Anterior cingulate cortex (tissue), 58 donors: Measurements from ENCODE around the gene TBC1D22B.
"Not testable (repeated sequence)": the region's sequence is repeated elsewhere in the genome, so short reads cannot be mapped to it uniquely, and the experiment has no call there.

ENCODE experiments used
- DNase-seq, 58 donors: peaks; one replicate each; lab custom pipeline; 2025; lab: John Stamatoyannopoulos, UW

TBC1D22B gene

DNA sequence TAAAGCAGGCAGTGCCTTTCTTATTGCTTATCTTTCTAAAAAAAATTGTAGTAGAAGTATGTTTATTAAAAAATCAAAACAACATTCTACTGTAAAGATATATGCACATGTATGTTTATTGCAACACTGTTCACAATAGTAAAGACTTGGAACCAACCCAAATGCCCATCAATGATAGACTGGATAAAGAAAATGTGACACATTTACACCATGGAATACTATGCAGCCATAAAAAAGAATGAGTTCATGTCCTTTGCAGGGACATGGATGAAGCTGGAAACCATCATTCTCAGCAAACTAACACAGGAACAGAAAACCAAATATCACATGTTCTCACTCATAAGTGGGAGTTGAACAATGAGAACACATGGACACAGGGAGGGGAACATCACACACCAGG is 40.1 kb downstream of the TBC1D22B start:
- DNase-seq, result not testable (repeated sequence)

DNA sequence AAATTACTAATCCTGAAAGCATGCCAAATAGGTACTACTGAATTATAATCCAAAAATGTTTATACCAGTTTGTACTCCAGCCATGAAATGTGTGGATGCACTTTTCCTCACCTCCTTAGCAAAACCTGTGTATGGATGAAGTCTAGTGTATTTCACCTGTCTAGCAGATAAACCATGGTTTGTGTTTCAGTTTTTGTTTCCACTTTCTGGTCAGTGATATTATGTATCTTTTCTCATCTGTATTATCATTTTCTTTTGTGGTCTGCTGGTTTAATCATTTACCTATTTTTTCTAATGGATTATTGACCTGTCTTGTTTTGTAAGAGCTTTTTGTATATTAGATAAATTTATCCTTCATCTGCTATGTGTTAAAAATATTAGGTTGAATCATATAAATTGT is 41.4 kb downstream of the TBC1D22B start:
- no peak for DNase-seq

DNA sequence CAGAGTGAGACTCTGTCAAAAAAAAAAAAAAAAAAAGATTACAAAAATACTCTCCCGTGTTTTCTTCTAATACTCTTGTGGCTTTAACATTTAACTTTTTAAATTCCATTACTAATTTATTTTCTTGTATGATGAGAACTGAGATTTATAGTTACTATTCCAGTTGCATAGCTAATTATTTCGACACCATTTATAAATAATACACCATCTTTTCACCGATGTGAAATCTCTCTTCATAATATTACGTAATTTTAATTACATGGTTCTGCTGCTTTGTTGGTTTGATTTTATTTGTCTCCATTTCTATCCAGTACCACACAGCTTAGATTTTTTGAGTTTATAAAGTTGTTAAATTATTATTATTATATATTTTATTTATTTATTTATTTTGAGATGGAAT is 42.4 kb downstream of the TBC1D22B start:
- no peak for DNase-seq

DNA sequence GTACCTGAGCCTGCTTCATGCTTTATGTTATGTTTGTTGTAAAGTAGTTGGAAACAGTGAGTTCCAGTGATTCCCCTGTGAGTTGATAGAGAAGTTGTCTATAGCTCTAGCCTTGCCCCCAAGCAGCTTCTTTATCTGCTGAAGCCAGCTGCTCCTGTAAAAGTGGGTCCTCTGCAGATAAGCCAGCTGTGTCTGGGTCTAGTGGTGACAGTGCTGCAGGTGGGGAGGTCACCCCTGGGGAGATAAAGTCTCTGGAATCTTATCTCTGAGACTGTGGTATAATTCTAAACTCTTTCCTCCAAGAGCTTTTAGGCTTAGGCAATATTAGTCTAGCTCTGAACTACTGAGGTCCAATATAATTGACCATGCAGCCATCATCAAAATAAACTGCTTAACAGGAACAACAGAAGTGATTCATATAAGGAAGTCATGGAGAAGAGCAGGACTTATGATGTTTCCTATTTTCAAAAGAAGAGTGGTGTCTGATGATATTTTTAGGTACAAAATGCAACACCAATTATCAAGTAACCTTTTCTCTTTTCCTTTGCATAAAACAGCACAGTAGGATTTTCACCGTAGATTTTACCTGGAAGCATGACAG is 44.6 kb downstream of the TBC1D22B start:
- no peak for DNase-seq

DNA sequence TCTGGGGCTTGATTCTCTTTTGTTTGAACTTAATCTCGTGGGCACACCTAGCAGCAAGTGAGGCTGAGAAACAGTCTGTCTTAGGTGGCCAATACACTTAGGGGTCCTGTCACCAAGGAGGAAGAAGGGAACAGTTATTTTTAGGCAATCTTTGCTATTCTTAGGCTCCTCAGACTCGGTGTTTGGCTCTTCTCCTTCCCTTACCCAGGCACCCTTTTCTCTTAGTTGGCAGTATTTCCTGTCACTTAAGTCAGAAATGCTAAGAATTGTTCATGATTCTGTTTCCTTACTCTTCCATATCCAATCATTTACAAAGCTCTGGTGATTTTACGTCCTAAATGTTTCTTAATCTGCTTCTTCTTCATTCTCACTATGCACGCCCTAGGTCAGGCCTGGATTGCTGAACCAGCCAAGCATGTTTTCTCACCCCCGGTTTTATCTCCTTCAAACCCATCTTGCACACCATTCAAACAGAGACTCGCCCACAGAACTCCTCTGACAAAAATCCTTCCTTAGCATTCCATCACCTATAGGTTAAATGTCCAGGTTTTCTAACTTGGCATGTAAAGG is 45.6 kb downstream of the TBC1D22B start:
- DNase-seq, result no peak

DNA sequence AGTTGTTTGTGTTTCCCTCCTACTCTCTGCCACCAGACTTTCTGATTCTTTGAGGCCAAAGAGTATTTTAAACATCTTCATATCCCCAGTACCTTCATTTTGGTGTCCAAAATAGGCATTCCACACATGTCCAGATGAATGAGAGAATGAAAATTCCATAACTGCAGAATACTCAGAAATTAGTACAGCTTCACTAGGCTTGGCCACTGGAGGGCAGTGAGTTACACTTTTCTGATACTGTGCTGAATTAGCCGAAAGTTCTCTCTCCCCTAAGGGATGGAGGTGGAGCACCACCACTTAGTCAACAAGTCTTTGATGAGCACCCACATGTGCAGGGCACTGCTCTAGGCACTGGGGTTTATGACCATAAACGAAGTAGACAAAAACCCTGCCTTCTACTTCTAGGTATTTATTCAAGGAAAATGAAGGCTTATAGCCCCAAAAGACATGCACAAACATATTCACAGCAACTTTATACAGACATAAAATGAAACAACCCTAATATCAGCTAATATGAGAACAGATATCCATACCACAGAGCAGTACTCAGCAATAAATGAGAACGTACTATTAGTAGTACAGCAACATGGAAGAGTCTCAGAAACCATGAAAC is 46.4 kb downstream of the TBC1D22B start:
- peak in 10 of 58 donors; percentile 5 to 50 (median 28) for DNase-seq

DNA sequence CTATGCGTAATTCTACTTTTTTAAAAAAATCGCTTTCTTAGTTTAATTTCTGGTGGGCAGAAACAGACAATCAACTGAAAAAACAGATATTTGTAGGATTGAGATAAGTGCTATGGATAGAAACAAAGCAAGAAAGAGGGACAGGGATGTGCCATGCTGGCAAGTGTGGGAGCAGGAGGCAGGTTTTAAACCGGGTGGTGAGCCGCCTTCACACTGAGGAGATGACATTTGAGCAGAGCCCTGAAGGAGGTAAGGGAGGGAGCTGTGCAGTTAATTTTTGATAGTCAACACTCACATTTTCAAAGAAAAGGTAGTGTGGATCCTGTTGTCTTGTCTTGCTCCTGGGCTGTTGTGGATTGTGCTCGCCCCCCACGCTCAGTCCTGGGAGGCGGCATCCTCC is 47.2 kb downstream of the TBC1D22B start:
- DNase-seq, result peak in 4 of 58 donors; percentile 4 to 53 (median 19)

DNA sequence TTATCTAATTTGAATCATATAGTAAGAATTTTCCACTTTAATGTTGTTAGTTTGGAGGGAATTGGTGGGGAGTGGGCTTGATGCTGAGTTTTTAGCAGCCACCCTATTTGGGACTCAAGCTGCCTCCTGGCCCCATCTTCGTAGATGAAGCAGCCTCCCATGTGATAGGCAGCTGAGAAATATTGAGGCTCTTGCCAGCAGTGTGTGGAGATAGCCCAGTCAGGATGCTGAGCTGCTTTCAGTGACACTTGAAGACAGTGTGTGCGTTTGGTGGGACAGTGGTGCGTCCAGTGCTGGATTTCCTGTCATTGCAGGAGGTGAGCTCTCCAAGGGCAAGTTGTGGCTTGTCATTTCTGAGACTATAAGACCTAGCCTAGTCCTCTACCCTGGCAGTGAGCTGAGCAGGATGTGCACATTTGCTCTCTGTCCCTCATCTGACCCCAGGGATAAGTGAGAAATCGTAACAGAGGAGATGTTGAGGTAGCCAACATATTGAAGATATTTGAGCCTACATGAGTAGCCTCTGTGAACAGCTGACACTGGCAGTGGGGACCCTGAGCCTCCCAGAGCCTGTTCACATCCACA is 48.4 kb downstream of the TBC1D22B start:
- DNase-seq, result no peak

DNA sequence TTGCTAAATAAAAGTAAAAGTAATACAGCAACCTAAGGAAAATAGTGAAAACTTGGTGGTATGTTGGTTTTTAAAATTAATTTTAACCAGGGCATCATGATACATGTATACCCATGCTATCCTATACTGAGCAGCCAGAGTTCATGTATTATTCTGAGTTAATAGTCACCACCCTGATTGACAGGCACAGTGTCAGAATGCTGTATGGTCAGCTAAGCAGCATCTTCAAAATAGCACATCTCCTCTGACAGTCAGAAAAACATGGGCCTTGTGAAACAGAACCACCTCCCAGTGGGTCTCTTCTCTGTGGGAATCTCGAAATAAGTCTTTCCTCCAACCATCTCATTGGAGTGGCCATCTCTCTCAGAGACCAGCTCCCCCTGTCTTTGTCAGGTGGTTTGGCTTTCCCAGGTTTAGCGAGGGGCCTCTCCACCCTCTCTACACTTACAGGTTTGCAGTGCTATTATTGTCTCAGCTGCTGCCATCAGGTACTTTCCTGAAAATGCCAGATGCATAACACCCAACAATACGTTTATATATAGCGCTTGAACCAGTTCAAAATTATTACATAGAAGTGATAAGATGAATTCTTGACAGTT is 49.2 kb downstream of the TBC1D22B start:
- no peak for DNase-seq

DNA sequence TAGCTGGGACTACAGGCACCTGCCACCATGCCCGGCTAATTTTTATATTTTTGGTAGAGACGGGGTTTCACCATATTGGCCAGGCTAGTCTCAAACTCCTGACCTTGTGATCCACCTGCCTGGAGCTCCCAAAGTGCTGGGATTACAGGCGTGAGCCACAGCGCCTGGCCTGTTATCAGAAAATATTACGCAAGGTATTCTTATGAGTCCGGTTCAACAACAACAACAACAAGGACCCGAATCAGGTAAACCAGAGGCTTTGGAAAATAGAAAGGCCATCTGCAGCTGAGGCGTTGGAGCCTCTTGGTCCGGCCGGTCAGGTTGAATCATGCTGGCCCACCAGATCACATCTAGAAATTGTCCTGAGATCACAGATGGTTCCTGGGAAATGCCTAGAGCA is 49.9 kb downstream of the TBC1D22B start:
- DNase-seq, result not testable (repeated sequence)

DNA sequence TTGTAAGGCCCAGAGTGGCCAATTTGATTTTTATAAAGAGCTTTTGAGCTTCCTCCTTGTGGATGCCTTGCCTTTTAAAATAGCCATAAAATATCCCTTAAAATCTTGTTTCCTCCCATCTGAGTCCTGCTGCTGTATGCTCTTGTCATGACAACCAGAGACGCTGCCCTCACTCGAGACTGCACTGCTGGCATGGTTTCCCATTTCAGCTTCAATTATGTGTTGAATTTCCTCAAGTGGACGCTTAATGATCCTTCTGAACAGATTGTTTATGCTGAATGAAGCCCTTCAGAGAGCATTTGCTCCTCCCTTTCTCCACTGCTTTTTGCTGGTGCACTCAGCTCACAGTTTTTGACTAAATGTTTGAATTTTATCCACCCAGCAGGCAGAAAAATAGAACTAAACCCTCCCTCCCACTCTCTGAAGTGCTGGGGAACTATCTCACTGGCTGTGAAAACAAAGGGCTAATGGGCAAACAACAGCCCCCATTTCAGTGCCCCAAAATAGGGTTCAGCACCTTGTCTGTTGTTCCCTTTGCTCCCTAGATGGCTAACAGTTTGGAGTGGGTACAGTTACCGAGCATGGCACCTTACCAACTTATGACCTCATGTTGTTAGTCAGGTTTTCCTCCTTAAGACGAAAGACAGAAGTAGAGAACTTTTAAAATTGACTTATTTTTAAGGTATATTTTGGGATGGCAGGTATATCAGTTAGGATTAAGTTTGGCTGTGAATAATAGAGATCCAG is 50.7 kb downstream of the TBC1D22B start:
- DNase-seq, result peak in 8 of 58 donors; percentile 6 to 51 (median 21)

DNA sequence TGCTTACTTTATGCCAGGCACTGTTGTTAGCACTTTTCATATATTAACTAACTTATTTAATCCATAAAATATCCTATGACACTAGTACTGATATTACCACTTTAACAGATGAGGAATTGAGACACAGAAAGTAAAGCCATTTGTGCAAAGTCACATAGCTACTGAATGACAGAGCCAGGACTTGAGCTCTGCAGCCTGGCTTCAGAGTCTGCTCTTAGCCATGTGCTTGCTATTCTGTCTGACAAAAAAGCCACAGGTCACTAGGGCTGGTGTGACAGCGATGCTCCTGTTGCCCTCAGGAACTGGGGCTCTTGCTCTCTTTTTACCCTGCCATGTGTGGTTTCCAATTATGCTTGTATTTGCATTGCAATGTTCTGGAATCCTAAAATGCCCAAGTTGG is 51.5 kb downstream of the TBC1D22B start:
- DNase-seq, result no peak

DNA sequence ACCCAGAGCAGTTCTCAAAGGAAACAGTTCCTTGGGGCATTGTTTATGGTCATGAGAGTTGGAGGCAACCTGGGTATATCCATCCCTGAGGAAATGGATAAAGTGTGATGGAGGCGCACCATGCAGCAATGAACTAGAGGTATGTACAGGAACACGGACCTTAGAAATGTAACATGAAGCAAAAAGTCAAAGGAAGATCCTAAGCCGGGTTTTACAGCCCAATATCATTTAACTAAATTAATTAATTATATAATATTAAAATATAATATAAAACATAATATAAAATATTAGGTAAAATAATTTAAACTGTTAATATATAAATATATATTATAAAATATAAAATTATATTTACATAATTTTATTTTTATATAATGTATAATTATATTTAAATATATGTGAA is 52.1 kb downstream of the TBC1D22B start:
- no peak for DNase-seq

DNA sequence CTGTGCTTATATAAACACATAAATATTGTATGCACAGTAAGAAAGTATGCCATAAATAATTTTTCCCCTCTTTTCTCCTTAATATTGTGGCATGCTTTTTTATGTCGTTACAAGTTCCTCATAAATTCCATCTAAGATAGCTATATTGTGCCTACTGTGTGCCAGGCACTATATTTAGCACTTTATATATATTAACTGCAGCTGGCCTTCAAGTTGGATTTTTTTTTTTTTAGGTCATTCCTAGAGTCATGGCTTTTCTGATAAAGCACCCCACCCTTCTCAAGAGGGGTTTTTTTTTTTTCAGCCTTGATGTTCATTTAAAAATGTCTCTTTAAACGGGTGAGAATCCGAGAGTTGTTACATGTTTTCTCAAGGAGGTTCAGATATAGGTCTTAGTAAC is 53.4 kb downstream of the TBC1D22B start:
- DNase-seq, result no peak

DNA sequence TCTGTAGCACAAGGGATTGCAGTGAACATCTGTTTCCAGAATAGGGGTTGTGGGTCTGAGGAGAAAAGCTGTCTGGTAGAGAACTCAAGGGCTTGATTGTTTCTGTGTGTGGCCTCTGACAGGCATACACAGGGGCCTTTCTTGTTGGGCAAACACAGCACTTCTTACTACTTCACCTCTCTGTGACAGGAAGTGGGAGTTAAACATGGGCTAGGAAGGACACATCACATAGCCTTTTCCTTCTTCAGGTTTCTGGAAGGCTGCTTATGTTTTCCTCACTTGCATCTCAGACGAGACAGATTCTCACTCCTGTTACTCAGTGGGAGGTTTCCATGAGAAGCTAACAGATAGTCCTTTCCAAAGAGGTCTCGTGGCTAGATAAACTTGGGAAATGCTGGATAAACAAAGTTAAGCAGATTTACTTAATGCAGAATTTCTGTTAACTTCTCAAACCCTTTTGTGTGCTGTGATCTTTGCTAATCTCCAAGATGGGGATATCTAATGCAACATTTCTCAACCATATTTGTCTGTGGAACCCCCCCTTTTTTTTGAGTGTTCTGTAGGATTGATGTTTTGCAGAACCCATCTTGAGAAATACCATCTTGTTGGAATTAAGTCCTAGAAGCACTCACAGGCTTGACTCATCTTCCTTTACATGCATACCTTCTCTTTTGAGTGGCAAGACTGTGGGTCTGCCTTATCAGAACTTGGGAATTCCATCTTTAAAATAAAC is 54.3 kb downstream of the TBC1D22B start:
- DNase-seq, result peak in 2 of 58 donors; percentile 5 to 28

DNA sequence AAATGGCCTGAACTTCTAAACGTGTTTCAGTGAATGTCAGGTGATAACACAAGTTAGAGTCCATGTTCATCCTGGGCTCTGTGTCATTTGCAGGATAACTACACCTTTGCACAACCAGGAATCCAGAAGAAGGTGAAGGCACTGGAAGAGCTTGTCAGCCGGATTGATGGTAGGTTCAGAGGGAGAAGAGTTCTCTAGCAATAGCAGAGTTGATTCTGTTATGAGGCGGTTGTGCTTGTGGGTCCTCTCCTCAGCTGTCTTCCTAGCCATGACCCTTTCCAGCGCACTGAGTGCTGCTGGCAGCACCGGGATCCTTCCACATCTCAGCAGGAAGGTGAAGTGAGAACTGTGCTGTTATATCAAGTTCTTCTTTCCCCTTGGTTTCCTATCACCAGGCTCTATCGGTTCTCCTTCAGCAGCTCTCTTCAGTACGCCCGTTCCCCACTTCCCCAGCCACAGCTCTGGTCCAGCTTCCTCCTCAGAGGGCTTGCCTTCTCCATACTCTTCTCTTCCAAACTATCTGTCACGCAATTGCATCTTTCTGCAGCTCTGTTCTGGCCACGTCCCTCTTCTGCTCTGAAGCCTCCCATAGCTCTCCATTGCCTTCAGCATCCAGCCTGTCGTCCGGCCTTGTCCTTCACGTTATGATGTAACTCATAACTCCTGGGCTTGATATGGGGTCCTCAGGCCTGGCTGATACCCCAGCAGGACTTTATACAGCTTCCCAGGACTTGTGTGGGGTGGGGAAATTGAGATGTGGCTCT is 56.3 kb downstream of the TBC1D22B start:
- DNase-seq, result no peak

DNA sequence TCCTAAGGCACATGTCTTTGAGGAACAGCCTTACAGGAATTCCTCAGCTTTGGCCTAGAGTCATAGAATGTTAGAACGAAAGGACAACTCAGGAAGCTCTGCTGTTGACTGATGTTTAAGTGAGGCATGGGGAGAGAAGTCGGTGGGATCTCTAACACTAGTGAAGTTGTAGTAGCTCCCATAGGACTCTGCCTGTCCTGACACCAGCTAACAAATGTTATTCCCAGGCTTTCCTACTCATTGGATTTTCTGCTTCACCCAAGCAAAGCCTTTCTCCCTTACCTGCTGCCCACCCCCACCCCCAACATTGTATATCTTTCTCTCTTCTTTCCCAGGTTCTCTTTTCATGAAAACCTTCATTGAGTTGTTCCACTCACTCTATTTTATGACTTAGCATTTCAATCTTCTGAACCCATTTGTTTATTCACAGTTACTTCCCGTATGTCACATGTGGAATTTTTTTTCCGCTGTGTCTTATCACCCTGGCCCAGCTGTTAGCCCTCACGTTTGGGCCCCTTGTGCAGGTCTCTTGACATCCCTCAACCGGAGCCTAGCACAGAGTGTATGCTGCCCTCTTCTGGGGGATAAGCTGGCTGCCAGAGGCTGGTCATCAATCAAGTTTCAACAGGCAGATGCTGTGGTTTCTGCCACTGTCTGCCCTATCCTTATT is 57.0 kb downstream of the TBC1D22B start:
- peak in 5 of 58 donors; percentile 9 to 30 (median 19) for DNase-seq

DNA sequence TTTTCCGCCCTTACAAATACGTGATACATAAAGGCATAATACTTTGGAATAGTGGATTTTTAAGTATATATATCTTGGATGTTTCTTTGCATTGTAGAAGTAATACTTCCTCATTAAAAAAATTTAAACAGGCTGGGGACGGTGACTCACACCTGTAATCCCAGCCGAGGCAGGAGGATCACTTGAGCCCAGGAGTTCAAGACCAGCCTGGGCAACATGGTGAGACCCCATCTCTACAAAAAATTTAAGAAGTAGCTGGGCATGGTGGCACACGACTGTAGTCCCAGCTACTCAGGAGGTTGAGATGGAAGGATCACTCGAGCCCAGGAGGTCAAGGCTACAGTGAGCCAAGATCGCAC is 57.6 kb downstream of the TBC1D22B start:
- no peak for DNase-seq

DNA sequence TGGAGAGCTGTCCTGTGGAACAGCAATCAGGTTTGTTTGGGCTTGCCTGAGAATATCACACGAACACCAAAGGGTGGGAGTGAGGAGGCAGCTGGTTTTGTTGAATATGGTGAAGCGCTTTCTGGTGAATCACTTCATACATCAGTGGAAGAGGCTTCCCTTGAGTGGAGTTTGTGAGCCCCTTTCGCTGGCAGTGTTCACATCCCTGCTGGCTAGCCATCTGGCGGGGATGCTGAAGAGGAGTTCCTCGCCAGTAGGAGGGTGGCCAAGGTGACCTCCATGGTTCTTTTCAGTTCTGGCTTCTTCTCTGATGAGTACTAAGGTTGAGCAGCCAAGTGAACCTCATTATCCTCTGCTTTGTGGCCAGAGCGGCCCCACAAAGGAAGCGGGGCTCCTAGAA is 58.5 kb downstream of the TBC1D22B start:
- peak in 17 of 58 donors; percentile 4 to 37 (median 22) for DNase-seq
